ENCODE measurements around the gene ASB6. TPM values are rescaled to one million over a fixed set of nuclear protein-coding genes. Genes with fewer than 3 reads are reported as not detected.

Gene ASB6, protein sequence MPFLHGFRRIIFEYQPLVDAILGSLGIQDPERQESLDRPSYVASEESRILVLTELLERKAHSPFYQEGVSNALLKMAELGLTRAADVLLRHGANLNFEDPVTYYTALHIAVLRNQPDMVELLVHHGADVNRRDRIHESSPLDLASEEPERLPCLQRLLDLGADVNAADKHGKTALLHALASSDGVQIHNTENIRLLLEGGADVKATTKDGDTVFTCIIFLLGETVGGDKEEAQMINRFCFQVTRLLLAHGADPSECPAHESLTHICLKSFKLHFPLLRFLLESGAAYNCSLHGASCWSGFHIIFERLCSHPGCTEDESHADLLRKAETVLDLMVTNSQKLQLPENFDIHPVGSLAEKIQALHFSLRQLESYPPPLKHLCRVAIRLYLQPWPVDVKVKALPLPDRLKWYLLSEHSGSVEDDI
- total RNA-seq (10 to 100 TPM in 2 of 4 donors, 1 to 10 TPM in 2; 8.9 to 10.3 (median 9.8) TPM), polyA plus RNA-seq (10 to 100 TPM in 1 of 3 donors, 1 to 10 TPM in 2; 8.4 to 20.8 (median 9.7) TPM)

DNA sequence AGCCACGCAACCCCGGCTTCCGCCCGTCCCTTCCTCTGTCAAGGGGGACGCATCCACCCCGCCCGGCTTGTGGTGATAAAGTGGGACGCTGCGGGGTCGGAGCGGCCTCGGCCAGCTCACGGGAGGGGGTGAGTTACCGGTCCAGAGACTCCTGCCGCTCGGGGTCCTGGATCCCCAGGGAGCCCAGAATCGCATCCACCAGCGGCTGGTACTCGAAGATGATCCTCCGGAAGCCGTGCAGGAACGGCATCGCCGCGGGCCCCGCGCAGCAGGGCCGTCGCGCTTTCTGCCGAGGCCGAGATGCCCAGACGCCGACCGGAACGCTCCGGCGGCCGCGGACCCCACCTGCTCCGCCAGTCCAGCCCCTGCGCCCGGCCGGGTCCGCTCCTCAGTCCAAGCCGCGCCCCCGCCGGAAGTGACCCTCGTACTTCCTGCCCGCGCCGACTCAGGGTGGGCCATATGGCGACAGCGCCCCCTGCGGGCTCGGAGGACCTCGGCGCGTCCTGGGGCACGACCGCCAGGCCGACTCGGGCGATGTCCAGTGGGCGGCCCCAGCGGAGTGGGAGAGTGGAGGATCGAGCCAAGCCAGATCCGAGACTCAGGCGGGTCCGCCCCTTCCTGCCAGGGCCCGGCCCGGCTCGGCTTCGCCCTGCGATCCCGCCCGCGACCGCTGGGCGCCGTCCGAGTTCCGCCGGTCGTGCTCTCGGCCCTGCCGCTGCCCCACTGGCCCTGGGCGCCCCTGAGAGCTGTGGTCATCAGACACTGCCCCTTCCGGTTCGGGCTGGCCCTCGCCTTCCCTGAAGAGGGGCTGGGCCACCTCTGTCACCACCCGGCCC, at the start of gene ASB6:
Gene ASB6 (minus strand): TSS at position 402 of the 836 bp plus-strand sequence. CDS start 152 bp downstream, at position 250.
- intact Hi-C loops (cut with DNase I) = loop anchor here (1.0 kb wide), 1 partner anchor 141 kb away; no protein-coding TSS in a partner anchor
- Histone ChIP-seq H3K36me3 (peaks cover 0 to 25% (median 17%) of the 10 kb centered on the region in 4 donors), H3K27ac (peak within 1 kb of the TSS; percentile 83 to 91 (median 88)), H3K27me3 (no peaks in the 10 kb centered on the region), H3K4me3 (peak within 1 kb of the TSS; percentile 56 to 96 (median 80)), H3K4me1 (peaks cover 0 to 29% (median 24%) of the 10 kb centered on the region in 4 donors), H3K9me3 (no peaks in the 10 kb centered on the region)
- WGBS, 2 donors = 0 to 1% methylated on average over 93 of the region's 93 CpGs
- TF ChIP-seq POLR2A (IDR thresholded peaks at IDR 0.05) (peak in 1 of 2 donors; percentile 48), EP300 (IDR thresholded peaks at IDR 0.05) (no peak), POLR2AphosphoS5 (IDR thresholded peaks at IDR 0.05) (peak; percentile 52 to 91 (median 86))
- TF ChIP-seq, protein P1, sequence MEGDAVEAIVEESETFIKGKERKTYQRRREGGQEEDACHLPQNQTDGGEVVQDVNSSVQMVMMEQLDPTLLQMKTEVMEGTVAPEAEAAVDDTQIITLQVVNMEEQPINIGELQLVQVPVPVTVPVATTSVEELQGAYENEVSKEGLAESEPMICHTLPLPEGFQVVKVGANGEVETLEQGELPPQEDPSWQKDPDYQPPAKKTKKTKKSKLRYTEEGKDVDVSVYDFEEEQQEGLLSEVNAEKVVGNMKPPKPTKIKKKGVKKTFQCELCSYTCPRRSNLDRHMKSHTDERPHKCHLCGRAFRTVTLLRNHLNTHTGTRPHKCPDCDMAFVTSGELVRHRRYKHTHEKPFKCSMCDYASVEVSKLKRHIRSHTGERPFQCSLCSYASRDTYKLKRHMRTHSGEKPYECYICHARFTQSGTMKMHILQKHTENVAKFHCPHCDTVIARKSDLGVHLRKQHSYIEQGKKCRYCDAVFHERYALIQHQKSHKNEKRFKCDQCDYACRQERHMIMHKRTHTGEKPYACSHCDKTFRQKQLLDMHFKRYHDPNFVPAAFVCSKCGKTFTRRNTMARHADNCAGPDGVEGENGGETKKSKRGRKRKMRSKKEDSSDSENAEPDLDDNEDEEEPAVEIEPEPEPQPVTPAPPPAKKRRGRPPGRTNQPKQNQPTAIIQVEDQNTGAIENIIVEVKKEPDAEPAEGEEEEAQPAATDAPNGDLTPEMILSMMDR (IDR thresholded peaks at IDR 0.05) = peak; percentile 96 to 99 (median 99)
- peak; percentile 98 for DNase-seq

DNA sequence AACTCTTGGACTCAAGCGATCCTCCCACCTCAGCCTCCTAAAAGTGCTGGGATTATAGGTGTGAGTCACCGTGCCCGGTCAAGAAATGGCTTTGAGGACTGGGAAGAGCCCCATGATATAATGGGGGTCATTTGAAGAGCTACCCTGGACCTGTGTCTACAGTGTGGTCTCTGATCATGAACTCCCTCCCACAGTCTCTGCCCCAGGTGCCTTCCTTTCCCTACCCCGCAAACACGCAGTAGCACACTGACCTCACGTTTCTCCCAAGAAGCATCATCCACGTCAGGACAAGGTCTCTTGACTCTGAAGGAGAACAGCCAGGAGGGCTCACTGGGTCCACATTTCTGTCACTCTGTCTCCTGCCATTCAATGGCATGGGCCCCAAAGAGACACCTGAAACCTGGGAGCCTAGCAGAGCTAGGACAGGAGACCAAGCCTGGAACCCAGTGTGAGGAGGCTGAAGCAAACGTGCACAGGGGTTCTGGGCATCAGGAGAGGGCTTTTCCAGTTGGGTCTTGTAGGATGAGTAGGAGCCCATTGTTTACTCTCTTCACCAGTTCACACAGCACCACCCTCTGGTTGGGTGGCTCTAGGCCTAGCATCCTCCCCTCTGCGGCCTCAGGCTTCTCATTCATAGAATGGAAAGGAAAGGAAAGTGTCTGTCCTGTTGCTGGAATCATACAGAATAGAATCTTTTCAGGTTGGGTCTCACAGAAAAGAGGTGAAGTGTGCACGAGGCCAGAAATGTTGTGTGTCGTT, 46.5 kb upstream of the ASB6 start:
- Histone ChIP-seq H3K36me3 (no peaks in the 10 kb centered on the region), H3K27ac (no peak overlapping the region), H3K4me3 (no peak overlapping the region), H3K27me3 (no peaks in the 10 kb centered on the region), H3K4me1 (no peaks in the 10 kb centered on the region), H3K9me3 (no peaks in the 10 kb centered on the region)
- intact Hi-C loops (cut with DNase I) = no loop called here
- TF ChIP-seq POLR2A (IDR thresholded peaks at IDR 0.05) (no peak), POLR2AphosphoS5 (IDR thresholded peaks at IDR 0.05) (no peak), EP300 (IDR thresholded peaks at IDR 0.05) (no peak)
- TF ChIP-seq, protein P1 (IDR thresholded peaks at IDR 0.05) = no peak
- no peak for DNase-seq
- WGBS, 2 donors = 85 to 90% methylated on average over 11 of the region's 11 CpGs

DNA sequence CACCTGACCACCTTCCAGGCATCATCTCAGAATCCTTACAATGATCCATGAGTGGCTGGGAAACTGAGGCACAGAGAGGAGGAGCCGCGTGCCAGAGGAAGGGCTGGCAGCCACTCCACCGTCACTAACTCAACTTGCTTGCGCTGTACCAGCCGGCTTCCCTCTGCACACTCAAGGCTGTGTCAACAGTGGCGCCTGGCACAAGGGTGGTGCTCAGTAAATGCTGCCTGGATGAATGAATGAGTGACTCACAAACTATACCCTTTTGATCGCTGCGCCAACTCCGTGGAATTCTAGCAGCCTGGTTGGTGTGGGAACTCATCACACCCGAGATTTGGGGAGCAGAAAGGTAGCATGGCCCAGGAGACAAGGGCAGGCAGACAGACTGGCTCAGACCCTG, 45.4 kb upstream of the ASB6 start:
- DNase-seq = no peak
- H3K4me3 ChIP-seq = no peak overlapping the region
- TF ChIP-seq POLR2AphosphoS5 (IDR thresholded peaks at IDR 0.05) = no peak
- TF ChIP-seq, protein P1 (IDR thresholded peaks at IDR 0.05) = no peak
- no peak for TF ChIP-seq POLR2A (IDR thresholded peaks at IDR 0.05)
- no peak for TF ChIP-seq EP300 (IDR thresholded peaks at IDR 0.05)
- no peaks in the 10 kb centered on the region for H3K9me3 ChIP-seq
- no peaks in the 10 kb centered on the region for H3K36me3 ChIP-seq
- 34 to 81% methylated on average over 10 of the region's 10 CpGs for WGBS, 2 donors
- H3K27ac ChIP-seq = no peak overlapping the region
- intact Hi-C loops (cut with DNase I) = no loop called here
- no peaks in the 10 kb centered on the region for H3K4me1 ChIP-seq
- no peaks in the 10 kb centered on the region for H3K27me3 ChIP-seq

DNA sequence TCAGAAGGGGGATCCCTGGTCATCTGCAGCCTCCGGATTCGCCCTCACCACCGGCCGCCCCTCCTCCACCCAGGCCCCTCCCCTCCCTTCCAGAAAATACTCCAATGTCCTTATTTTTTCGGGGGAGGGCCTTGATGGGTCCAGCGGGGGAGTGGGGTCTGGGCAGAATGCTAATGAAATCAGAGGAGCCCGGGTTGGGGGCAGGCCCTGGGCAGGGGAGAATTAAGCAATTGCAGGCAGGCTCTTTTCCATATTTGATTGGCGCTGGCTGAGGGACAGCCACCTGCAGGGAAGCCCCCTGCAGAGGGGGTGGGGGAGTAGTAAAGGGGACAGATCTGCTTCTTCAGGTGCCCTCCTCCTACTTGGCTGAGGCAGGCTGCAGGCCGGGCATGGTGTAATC, 44.8 kb upstream of the ASB6 start:
- Histone ChIP-seq H3K27ac (no peak overlapping the region), H3K4me3 (no peak overlapping the region), H3K27me3 (no peaks in the 10 kb centered on the region), H3K9me3 (no peaks in the 10 kb centered on the region), H3K36me3 (no peaks in the 10 kb centered on the region), H3K4me1 (no peaks in the 10 kb centered on the region)
- TF ChIP-seq POLR2A (IDR thresholded peaks at IDR 0.05) (no peak), EP300 (IDR thresholded peaks at IDR 0.05) (no peak), POLR2AphosphoS5 (IDR thresholded peaks at IDR 0.05) (no peak)
- TF ChIP-seq, protein P1 (IDR thresholded peaks at IDR 0.05) = no peak
- no peak for DNase-seq
- intact Hi-C loops (cut with DNase I) = no loop called here
- 78 to 79% methylated on average over 9 of the region's 9 CpGs for WGBS, 2 donors

Measured in sigmoid colon (tissue), 7 donors.